Endothelial cell of umbilical vein (primary cell): ENCODE results near the gene AUTS2. TPM values are rescaled to one million over a fixed set of nuclear protein-coding genes. Genes with fewer than 3 reads are reported as not detected.

Experiments
- BruUV-seq: library from RNA; stranded (reverse); fragments of 400-500 nt; replicated peaks from 2 replicates; lab custom pipeline; 2021; lab: Mats Ljungman, UMichigan
- CTCF ChIA-PET: fragments of 300-600, 350-600 bp; sonication (Branson Sonifier 250); formaldehyde crosslinking; loops from one replicate; lab custom pipeline; 2021; ENCODE audit warnings: antibody characterized with exemption, inconsistent platforms; lab: Charles Lee
- POLR2A ChIA-PET: fragments of 300-600, 350-600 bp; sonication (Branson Sonifier 250); formaldehyde crosslinking; loops from one replicate; lab custom pipeline; 2021; ENCODE audit warnings: antibody characterized with exemption, inconsistent platforms; lab: Charles Lee
- DNase-seq: peaks from one replicate; pipeline ENCODE4 v3.0.0-alpha.2; 2011; ENCODE audit warnings: low read depth, low spot score
- FAIRE-seq: peaks from 2 replicates; lab custom pipeline; 2011; peaks lifted over from hg19 to GRCh38; lab: Jason Lieb, UNC
- H2AFZ ChIP-seq: 2 replicates; pipeline ENCODE4 v1.6.0; 2012; ENCODE audit warnings: low read depth, low read length, control low read depth, inconsistent platforms
- H3K27ac ChIP-seq: 2 replicates; pipeline ENCODE4 v1.5.1; 2011; ENCODE audit warnings: low read depth, mild to moderate bottlenecking, control low read depth, low read length, moderate library complexity; ENCODE audit not compliant: insufficient read depth
- H3K27me3 ChIP-seq, 2 experiments: 2 replicates each; pipeline versions ENCODE4 v1.6.0 to v1.6.1; 2011; ENCODE audit warnings: low read length in 2 of 2, mixed read lengths in 1 of 2; ENCODE audit not compliant: control insufficient read depth in 2 of 2, insufficient read depth in 2 of 2
- H3K36me3 ChIP-seq, 2 experiments: 2 replicates in 1 of 2; 3 replicates in 1 of 2; pipeline ENCODE4 v1.5.1; 2011; ENCODE audit warnings: low read length in 2 of 2, mild to moderate bottlenecking in 1 of 2, moderate library complexity in 1 of 2; ENCODE audit not compliant: control insufficient read depth in 2 of 2, insufficient read depth in 2 of 2; ENCODE audit errors: extremely low read depth in 1 of 2
- H3K4me1 ChIP-seq: 3 replicates; pipeline ENCODE4 v1.5.1; 2011; ENCODE audit warnings: mild to moderate bottlenecking, low read length; ENCODE audit not compliant: control insufficient read depth, insufficient read depth; ENCODE audit errors: extremely low read depth
- H3K4me2 ChIP-seq: 2 replicates; pipeline ENCODE4 v1.6.1; 2011; ENCODE audit warnings: low read length, control low read depth, mixed read lengths; ENCODE audit not compliant: insufficient read depth
- H3K4me3 ChIP-seq, 3 experiments: fragments of 200-600 bp in 1 of 3; sonication (generic), shearing (Covaris generic) in 1 of 3; replicated peaks in 1 of 3; 2 replicates each; pipeline ENCODE4 v1.5.1; 2011 to 2016; ENCODE audit warnings: control low read depth in 3 of 3, low read length in 3 of 3, mild to moderate bottlenecking in 2 of 3, inconsistent platforms in 1 of 3, low read depth in 1 of 3, moderate library complexity in 1 of 3; ENCODE audit not compliant: insufficient read depth in 1 of 3
- H3K79me2 ChIP-seq: 2 replicates; pipeline ENCODE4 v1.6.0; 2012; ENCODE audit warnings: low read length, inconsistent platforms; ENCODE audit not compliant: control insufficient read depth, insufficient read depth
- H3K9ac ChIP-seq: replicated peaks from 2 replicates; pipeline ENCODE3; 2011; ENCODE audit warnings: low read length, control low read depth; ENCODE audit not compliant: insufficient read depth; ENCODE audit errors: extremely low read depth
- H3K9me1 ChIP-seq: replicated peaks from 3 replicates; pipeline ENCODE4 v1.6.0; 2011; ENCODE audit warnings: mild to moderate bottlenecking, low read length; ENCODE audit not compliant: control insufficient read depth, insufficient read depth; ENCODE audit errors: extremely low read depth
- H3K9me3 ChIP-seq: replicated peaks from 2 replicates; pipeline ENCODE4 v1.5.1; 2012; ENCODE audit warnings: low read length, inconsistent platforms; ENCODE audit not compliant: control insufficient read depth, insufficient read depth
- H4K20me1 ChIP-seq: replicated peaks from 2 replicates; pipeline ENCODE3; 2011; ENCODE audit warnings: mild to moderate bottlenecking, low read length; ENCODE audit not compliant: control insufficient read depth, insufficient read depth; ENCODE audit errors: extremely low read depth
- EZH2 ChIP-seq: IDR thresholded peaks from 2 replicates; pipeline ENCODE4 v1.6.1; 2012; ENCODE audit warnings: borderline replicate concordance, low read depth, mild to moderate bottlenecking, moderate library complexity, low read length, inconsistent platforms; ENCODE audit not compliant: severe bottlenecking
- FOS ChIP-seq: IDR thresholded peaks from 2 replicates; pipeline ENCODE4 v1.6.1; 2011; ENCODE audit warnings: mild to moderate bottlenecking, low read length, moderate library complexity, borderline replicate concordance; ENCODE audit not compliant: insufficient read depth
- GATA2 ChIP-seq: IDR thresholded peaks from 2 replicates; pipeline ENCODE4 v1.7.0; 2011; ENCODE audit warnings: low read depth, mild to moderate bottlenecking, moderate library complexity, mixed read lengths, low read length; ENCODE audit not compliant: insufficient read length, insufficient read depth
- JUN ChIP-seq: IDR thresholded peaks from 2 replicates; pipeline ENCODE4 v1.6.1; 2011; ENCODE audit warnings: borderline replicate concordance, low read depth; ENCODE audit not compliant: insufficient read length, insufficient read depth
- MAX ChIP-seq: IDR thresholded peaks from 2 replicates; pipeline ENCODE4 v1.6.1; 2011; ENCODE audit not compliant: insufficient read depth, insufficient read length
- MYC ChIP-seq: IDR thresholded peaks from one replicate; pipeline ENCODE4 v1.6.1; 2011; ENCODE audit warnings: mild to moderate bottlenecking, low read depth, low read length
- POLR2A ChIP-seq: IDR thresholded peaks from 2 replicates; pipeline ENCODE4 v1.6.1; 2012; ENCODE audit warnings: low read depth, mild to moderate bottlenecking, control low read depth, low read length
- POLR2AphosphoS5 ChIP-seq: IDR thresholded peaks from 2 replicates; pipeline ENCODE4 v1.6.1; 2012; ENCODE audit warnings: low read depth, mild to moderate bottlenecking, control low read depth, low read length, moderate library complexity; ENCODE audit not compliant: insufficient read depth
- dilution Hi-C: fragments of 300-500 bp; cut with MboI; formaldehyde crosslinking; loops from one replicate; pipeline ENCODE4 v1.15.0; 2019; ENCODE audit warnings: low sequenced_read_pairs; ENCODE audit not compliant: extremely low pct_ligation_motif_present
- intact Hi-C: fragments of 100-400 bp; cut with micrococcal nuclease; formaldehyde crosslinking; loops from one replicate; pipeline ENCODE4 v1.10.0; 2022
- polyA plus RNA-seq, 4 experiments: library from polyadenylated mRNA; depleted of rRNA in 3 of 4; stranded (reverse) in 3 of 4; unstranded in 1 of 4; fragments of >200 nt; gene quantifications; 2 replicates each; pipeline versions ENCODE4 v1.2.1 to v1.2.3, GENCODE V29; 2011 to 2012; ENCODE audit warnings: missing spikeins in 1 of 4
- total RNA-seq: library from RNA; stranded (reverse); gene quantifications from 2 replicates; pipeline ENCODE4 v1.2.3, GENCODE V29; 2021
- TF ChIP-seq, protein P1 (sequence below), 2 donors: IDR thresholded peaks; 1 replicate in 1 of 2; 2 replicates in 1 of 2; pipeline ENCODE4 v1.5.1; 2011; ENCODE audit warnings: low read length in 2 of 2, mild to moderate bottlenecking in 2 of 2, moderate library complexity in 2 of 2, control low read depth in 1 of 2, inconsistent platforms in 1 of 2, low read depth in 1 of 2; ENCODE audit not compliant: insufficient read depth in 1 of 2; ENCODE audit errors: extremely low read depth in 1 of 2

The AUTS2 gene
- total and polyA plus RNA-seq, 2 donors (not counting 3 experiments of a cell fraction or from before 2014, with no cell fraction given), result 0.59 to 8.0 TPM

DNA sequence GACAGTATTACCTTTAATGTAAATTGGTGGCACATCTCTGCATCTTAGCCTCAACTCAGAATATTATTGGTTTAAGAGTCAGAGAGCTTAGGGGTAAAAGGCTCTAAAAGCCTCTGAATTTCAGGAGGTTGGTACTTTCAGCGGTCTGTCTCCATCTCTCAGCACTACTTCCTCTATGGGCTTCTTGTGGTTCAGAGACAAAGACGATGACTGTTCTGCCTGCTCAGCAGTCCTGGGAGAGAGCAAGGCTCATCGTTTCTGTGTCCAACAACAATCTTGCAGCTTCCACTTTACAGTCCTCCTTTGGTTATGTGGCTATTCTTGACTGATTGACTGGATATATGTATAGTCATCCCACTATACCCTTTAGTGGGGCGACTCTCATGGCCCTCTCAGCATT, 394.7 kb downstream of the AUTS2 start:
- Histone ChIP-seq H3K79me2 (no peaks in the 10 kb centered on the region), H3K4me1 (no peaks in the 10 kb centered on the region), H3K4me2 (no peak overlapping the region), H3K9me1 (no peaks in the 10 kb centered on the region), H2AFZ (no peak overlapping the region), H3K4me3 (no peak overlapping the region), H3K36me3 (no peaks in the 10 kb centered on the region), H3K27ac (no peak overlapping the region), H3K27me3 (no peaks in the 10 kb centered on the region), H4K20me1 (no peaks in the 10 kb centered on the region), H3K9me3 (no peaks in the 10 kb centered on the region), H3K9ac (no peak overlapping the region)
- no TSS peak for BruUV-seq
- TF ChIP-seq POLR2AphosphoS5 (no peak), GATA2 (no peak), MAX (no peak), EZH2 (no peak), POLR2A (no peak), MYC (no peak), JUN (no peak), FOS (no peak)
- TF ChIP-seq, protein P1, sequence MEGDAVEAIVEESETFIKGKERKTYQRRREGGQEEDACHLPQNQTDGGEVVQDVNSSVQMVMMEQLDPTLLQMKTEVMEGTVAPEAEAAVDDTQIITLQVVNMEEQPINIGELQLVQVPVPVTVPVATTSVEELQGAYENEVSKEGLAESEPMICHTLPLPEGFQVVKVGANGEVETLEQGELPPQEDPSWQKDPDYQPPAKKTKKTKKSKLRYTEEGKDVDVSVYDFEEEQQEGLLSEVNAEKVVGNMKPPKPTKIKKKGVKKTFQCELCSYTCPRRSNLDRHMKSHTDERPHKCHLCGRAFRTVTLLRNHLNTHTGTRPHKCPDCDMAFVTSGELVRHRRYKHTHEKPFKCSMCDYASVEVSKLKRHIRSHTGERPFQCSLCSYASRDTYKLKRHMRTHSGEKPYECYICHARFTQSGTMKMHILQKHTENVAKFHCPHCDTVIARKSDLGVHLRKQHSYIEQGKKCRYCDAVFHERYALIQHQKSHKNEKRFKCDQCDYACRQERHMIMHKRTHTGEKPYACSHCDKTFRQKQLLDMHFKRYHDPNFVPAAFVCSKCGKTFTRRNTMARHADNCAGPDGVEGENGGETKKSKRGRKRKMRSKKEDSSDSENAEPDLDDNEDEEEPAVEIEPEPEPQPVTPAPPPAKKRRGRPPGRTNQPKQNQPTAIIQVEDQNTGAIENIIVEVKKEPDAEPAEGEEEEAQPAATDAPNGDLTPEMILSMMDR (IDR thresholded peaks at IDR 0.05; ENCODE audit: extremely low read depth in 1 of 2, insufficient read depth in 1 of 2, low read depth in 1 of 2, low read length in 2 of 2), result no peak
- no peak for FAIRE-seq
- dilution Hi-C loops, result no loop called here
- no peak for DNase-seq
- ChIA-PET CTCF (no interaction called here), POLR2A (no interaction called here)
- intact Hi-C loops, result no loop called here
